ENCODE measurements around the gene PAQR3. TPM values are rescaled to one million over a fixed set of nuclear protein-coding genes. Genes with fewer than 3 reads are reported as not detected.

Gene PAQR3
- polyA plus RNA-seq, 4 donors = 6.9 to 13.9 (median 9.6) TPM

DNA sequence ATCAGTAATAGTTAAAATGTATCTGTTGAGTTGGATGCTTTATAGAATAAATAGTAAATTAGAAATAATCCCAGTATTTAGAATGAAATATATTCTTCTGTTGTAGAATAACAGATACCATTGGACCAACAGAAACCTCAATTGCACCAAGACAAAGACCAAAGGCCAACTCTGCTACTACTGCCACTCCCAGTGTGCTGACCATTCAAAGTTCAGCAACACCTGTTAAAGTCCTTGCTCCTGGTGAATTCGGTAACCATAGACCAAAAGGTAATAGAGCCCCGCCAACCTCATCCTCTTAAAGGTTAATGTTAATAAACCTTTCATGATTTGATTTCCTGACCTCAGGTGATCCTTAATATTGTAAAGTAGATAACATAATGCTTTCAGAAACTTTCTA is 73.8 kb downstream of the PAQR3 start:
- Histone ChIP-seq H3K27me3 (ENCODE audit: control insufficient read depth in 3 of 3, insufficient read depth in 3 of 3, low read length in 3 of 3) (no peaks in the 10 kb centered on the region), H3K4me3 (ENCODE audit: low read depth in 1 of 3, low read length in 3 of 3) (no peak overlapping the region), H3K9me3 (ENCODE audit: control insufficient read depth in 2 of 2, insufficient read depth in 1 of 2, low read depth in 1 of 2, low read length in 1 of 2) (peaks cover 0 to 7% of the 10 kb centered on the region in 2 donors), H3K4me1 (ENCODE audit: control insufficient read depth in 3 of 3, insufficient read depth in 2 of 3, low read depth in 1 of 3, low read length in 2 of 3) (peaks cover 0 to 11% (median 0%) of the 10 kb centered on the region in 3 donors), H3K36me3 (ENCODE audit: control insufficient read depth in 3 of 3, insufficient read depth in 2 of 3, low read depth in 1 of 3, low read length in 3 of 3) (peaks cover 0 to 20% (median 2%) of the 10 kb centered on the region in 3 donors), H3K27ac (ENCODE audit: low read depth in 1 of 3, low read length in 2 of 3) (peak overlapping the region in 1 of 3 donors; percentile 67)
- FAIRE-seq = peak; percentile 15
- WGBS, 3 donors = 20 to 69% (median 52%) methylated on average over 2 of the region's 2 CpGs
- peak; percentile 64 to 88 for DNase-seq

DNA sequence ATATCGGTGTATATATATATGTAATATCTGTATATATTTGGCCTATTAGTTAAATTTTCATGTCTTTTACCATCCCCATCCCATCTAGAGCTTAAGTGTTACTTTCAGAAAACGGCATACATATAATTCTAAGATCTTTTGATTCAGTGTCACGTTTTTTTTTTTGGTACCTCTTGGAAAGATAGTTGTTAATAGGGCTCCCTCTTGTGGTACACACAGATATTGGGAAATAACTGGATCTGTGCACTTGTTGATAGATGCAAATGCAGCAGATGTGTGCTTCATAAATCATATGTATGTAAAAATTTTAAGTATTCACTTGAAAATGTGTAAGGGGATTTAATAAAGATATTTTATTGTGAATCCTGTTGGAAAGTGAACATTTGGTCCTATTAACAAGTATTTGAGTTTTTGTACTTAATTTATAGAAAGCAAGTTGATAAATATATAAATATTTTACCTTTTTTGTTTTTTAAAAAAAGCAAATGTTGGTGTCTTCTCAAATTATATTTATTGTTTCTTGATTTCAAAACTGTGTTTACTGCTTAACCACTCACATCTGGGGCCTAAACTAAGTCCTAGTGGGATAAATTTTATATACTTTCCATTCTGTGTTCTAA is 74.7 kb downstream of the PAQR3 start:
- peaks cover 0 to 11% (median 0%) of the 10 kb centered on the region in 3 donors for H3K4me1 ChIP-seq (ENCODE audit: control insufficient read depth in 3 of 3, insufficient read depth in 2 of 3, low read depth in 1 of 3, low read length in 2 of 3)
- no peak overlapping the region for H3K4me3 ChIP-seq (ENCODE audit: low read depth in 1 of 3, low read length in 3 of 3)
- WGBS, 3 donors = 31 to 35% (median 32%) methylated on average over 3 of the region's 3 CpGs
- peak overlapping the region in 1 of 3 donors; percentile 67 for H3K27ac ChIP-seq (ENCODE audit: low read depth in 1 of 3, low read length in 2 of 3)
- no peaks in the 10 kb centered on the region for H3K27me3 ChIP-seq (ENCODE audit: control insufficient read depth in 3 of 3, insufficient read depth in 3 of 3, low read length in 3 of 3)
- peaks cover 0 to 20% (median 2%) of the 10 kb centered on the region in 3 donors for H3K36me3 ChIP-seq (ENCODE audit: control insufficient read depth in 3 of 3, insufficient read depth in 2 of 3, low read depth in 1 of 3, low read length in 3 of 3)
- FAIRE-seq (peak; percentile 95), DNase-seq (peak; percentile 80 to 83)
- peaks cover 0 to 7% of the 10 kb centered on the region in 2 donors for H3K9me3 ChIP-seq (ENCODE audit: control insufficient read depth in 2 of 2, insufficient read depth in 1 of 2, low read depth in 1 of 2, low read length in 1 of 2)

DNA sequence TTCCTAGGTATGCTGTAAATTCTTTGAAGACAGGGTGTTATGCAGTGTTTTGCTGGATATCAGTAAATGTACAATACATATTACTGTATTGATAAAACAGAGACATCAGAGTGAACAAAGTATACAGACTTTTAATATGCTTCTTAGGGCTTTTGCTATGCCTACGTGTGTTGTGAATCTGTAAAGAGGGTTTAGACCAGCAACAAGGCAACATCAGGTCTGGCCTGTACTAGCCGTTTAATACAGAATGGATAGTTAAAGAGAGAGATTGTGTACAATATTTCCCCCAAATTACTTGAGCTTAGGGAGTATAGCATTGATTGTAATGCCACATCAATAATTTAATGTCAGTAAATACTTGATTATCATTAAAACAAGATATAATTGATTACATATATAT is 75.2 kb downstream of the PAQR3 start:
- H3K4me1 ChIP-seq (ENCODE audit: control insufficient read depth in 3 of 3, insufficient read depth in 2 of 3, low read depth in 1 of 3, low read length in 2 of 3) = peaks cover 0 to 11% (median 0%) of the 10 kb centered on the region in 3 donors
- H3K27me3 ChIP-seq (ENCODE audit: control insufficient read depth in 3 of 3, insufficient read depth in 3 of 3, low read length in 3 of 3) = no peaks in the 10 kb centered on the region
- DNase-seq (no peak), FAIRE-seq (no peak)
- peaks cover 0 to 18% (median under 1%) of the 10 kb centered on the region in 3 donors for H3K36me3 ChIP-seq (ENCODE audit: control insufficient read depth in 3 of 3, insufficient read depth in 2 of 3, low read depth in 1 of 3, low read length in 3 of 3)
- peaks cover 0 to 7% of the 10 kb centered on the region in 2 donors for H3K9me3 ChIP-seq (ENCODE audit: control insufficient read depth in 2 of 2, insufficient read depth in 1 of 2, low read depth in 1 of 2, low read length in 1 of 2)
- peak overlapping the region in 1 of 3 donors; percentile 53 for H3K27ac ChIP-seq (ENCODE audit: low read depth in 1 of 3, low read length in 2 of 3)
- 73 to 78% (median 76%) methylated on average over 2 of the region's 2 CpGs for WGBS, 3 donors
- H3K4me3 ChIP-seq (ENCODE audit: low read depth in 1 of 3, low read length in 3 of 3) = no peak overlapping the region

DNA sequence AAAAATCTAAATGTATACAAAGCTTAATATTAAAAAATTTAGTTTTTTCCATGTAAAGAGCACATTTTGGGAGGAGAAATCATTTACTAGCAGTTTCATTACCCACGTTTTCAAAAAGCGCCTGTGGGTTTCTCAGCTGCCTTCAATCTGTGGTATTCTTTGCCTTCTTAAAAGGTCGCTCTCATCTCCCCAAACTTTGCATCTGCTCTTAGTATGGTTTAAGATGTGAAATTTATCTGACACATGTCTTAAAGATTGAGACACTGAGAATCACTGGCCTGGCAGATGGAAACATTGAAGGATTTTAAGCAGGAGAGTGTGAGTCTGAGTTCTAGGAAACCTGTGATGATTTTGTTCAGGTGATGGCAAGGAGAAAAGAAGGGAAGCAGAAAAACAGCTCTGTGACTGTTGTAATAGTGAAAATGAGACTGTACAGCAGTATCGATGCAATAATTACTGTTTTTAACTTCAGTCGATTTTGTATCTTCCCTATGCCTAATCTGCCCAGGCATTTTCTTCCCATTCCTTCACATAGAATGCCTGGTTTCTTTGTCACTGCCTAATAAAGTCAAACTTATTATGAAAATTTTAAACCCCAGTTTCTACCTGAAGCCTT is 75.9 kb downstream of the PAQR3 start:
- H3K4me1 ChIP-seq (ENCODE audit: control insufficient read depth in 3 of 3, insufficient read depth in 2 of 3, low read depth in 1 of 3, low read length in 2 of 3) = peaks cover 0 to 11% (median 0%) of the 10 kb centered on the region in 3 donors
- peaks cover 0 to 7% of the 10 kb centered on the region in 2 donors for H3K9me3 ChIP-seq (ENCODE audit: control insufficient read depth in 2 of 2, insufficient read depth in 1 of 2, low read depth in 1 of 2, low read length in 1 of 2)
- H3K4me3 ChIP-seq (ENCODE audit: low read depth in 1 of 3, low read length in 3 of 3) = no peak overlapping the region
- peak overlapping the region in 1 of 3 donors; percentile 53 for H3K27ac ChIP-seq (ENCODE audit: low read depth in 1 of 3, low read length in 2 of 3)
- FAIRE-seq (no peak), DNase-seq (no peak)
- no peaks in the 10 kb centered on the region for H3K27me3 ChIP-seq (ENCODE audit: control insufficient read depth in 3 of 3, insufficient read depth in 3 of 3, low read length in 3 of 3)
- H3K36me3 ChIP-seq (ENCODE audit: control insufficient read depth in 3 of 3, insufficient read depth in 2 of 3, low read depth in 1 of 3, low read length in 3 of 3) = peaks cover 0 to 13% (median 0%) of the 10 kb centered on the region in 3 donors
- WGBS, 3 donors = 74 to 86% (median 86%) methylated on average over 5 of the region's 5 CpGs

DNA sequence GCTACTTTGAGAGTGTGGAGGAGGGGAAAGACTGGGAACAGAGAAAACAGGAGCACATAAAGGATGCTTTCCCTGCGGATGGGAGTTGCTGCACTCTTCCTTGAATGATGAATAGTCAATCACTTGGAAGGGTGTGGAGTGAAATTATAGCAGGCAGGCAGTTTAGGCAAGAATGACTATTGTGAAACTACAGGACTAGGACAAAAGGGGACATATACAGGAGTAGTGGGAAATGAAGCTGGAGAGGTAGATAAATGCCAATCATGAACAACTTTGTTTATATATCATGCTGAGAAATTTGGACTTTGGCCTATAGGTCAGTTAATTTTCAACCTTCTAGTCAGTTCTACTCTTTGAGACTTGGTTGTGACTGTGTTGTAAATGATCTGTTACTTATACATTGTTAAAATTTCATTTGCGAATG is 76.9 kb downstream of the PAQR3 start:
- no peaks in the 10 kb centered on the region for H3K27me3 ChIP-seq (ENCODE audit: control insufficient read depth in 3 of 3, insufficient read depth in 3 of 3, low read length in 3 of 3)
- peaks cover 0 to 3% of the 10 kb centered on the region in 2 donors for H3K9me3 ChIP-seq (ENCODE audit: control insufficient read depth in 2 of 2, insufficient read depth in 1 of 2, low read depth in 1 of 2, low read length in 1 of 2)
- H3K4me1 ChIP-seq (ENCODE audit: control insufficient read depth in 3 of 3, insufficient read depth in 2 of 3, low read depth in 1 of 3, low read length in 2 of 3) = peaks cover 0 to 11% (median 0%) of the 10 kb centered on the region in 3 donors
- H3K4me3 ChIP-seq (ENCODE audit: low read depth in 1 of 3, low read length in 3 of 3) = no peak overlapping the region
- peaks cover 0 to 5% (median 0%) of the 10 kb centered on the region in 3 donors for H3K36me3 ChIP-seq (ENCODE audit: control insufficient read depth in 3 of 3, insufficient read depth in 2 of 3, low read depth in 1 of 3, low read length in 3 of 3)
- DNase-seq = peak; percentile 87 to 89
- 59 to 78% (median 68%) methylated on average over 2 of the region's 2 CpGs for WGBS, 3 donors
- no peak for FAIRE-seq
- peak overlapping the region in 1 of 3 donors; percentile 15 for H3K27ac ChIP-seq (ENCODE audit: low read depth in 1 of 3, low read length in 2 of 3)

Other genes with a start within 250 kb of the PAQR3 start
- 100 to 1,000 TPM in 1 of 4 donors, 10 to 100 TPM in 1, 1 to 10 TPM in 2; 9.7 to 134 (median 10.9) TPM for gene BMP2K, start 163.1 kb downstream of the PAQR3 start, polyA plus RNA-seq